Head of caudate nucleus (tissue), 42 donors: ENCODE data around the gene CLEC12A.
"Not testable (repeated sequence)": the region's sequence is repeated elsewhere in the genome, so short reads cannot be mapped to it uniquely, and the experiment has no call there.

ENCODE experiments used
- DNase-seq, 42 donors: peaks; one replicate each; pipeline versions ENCODE4 v3.0.0 to v3.0.0-alpha.2; 2020 to 2021; ENCODE audit warnings: mixed read lengths in 7 of 42
- intact Hi-C: fragments of 100-400 bp; cut with DNase I; formaldehyde crosslinking; loops from one replicate; pipeline ENCODE4 v1.15.0; 2022

CLEC12A gene

GRCh38 chr12:9971181-9971580 is at the start of gene CLEC12A:
CLEC12A (plus strand) TSS chr12:9971409; CDS start chr12:9971597, 188 bp downstream.
- intact Hi-C loops = no loop called here
- no peak for DNase-seq

DNA sequence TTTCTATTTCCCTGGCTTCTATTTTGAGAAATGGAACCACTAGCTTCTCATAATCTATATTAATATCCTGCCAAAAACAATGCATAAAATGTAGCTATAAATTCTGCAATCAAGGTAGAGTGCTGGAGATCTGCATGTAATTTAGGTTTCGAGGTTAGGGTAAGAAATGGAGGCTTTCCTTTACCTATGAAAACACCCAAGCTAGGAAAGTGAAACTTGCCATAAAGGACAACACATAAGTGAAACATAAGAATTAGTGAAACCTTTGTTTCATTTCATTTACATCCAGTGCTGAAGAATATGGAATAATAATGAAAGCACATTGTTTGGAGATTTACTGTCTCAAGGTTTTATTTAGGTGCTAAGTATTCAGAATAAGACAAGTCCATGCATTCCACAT is 48.8 kb upstream of the CLEC12A start:
- DNase-seq = no peak
- intact Hi-C loops = loop anchor here (10.0 kb wide), 1 partner anchor 108 kb away; no protein-coding TSS in a partner anchor

DNA sequence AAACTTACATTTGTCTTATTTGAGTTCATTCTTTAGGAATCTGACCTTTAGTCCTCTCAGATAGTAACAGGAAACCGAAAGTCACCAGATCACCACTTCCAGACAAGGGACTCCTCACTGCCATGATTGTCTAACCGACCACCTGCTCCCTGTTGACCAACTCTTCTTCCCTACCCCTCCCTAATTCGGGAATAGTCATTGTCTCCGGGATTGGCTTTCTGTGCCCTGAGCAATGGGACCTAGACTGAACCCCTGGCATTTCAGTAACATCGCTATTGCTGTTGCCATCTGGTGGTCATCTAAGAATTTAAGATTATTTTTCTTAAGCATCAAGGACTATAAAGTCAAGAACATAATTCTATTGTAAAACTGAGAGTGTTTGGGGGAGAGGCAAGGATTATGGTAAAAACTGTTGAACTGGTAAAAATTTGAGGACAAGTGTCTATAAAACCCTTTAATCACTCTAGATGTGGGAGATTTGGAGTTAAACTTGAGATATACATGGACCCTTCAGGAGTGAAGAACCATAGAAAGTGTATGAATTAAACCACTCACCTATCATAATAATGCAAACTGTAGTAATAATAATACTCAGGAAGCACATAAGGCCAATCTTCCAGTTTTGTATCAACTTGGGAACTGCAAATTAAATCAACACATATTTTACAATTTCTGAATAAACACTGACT is 45.4 kb upstream of the CLEC12A start:
- DNase-seq = peak in 14 of 42 donors; percentile 3 to 45 (median 15)
- intact Hi-C loops = loop anchor here (10.0 kb wide), 1 partner anchor 111 kb away; no protein-coding TSS in a partner anchor

- intact Hi-C loops = loop anchor here (10.0 kb wide), 1 partner anchor 112 kb away; no protein-coding TSS in a partner anchor
Measured at GRCh38 chr12:9926876-9927275, 44.3 kb upstream of the CLEC12A start.

GRCh38 chr12:9928607-9929006 is 42.6 kb upstream of the CLEC12A start:
- intact Hi-C loops = loop anchor here (10.0 kb wide), 1 partner anchor 114 kb away; no protein-coding TSS in a partner anchor
- no peak for DNase-seq

More at GRCh38 chr12:9926876-9927275, 44.3 kb upstream of the CLEC12A start:
- no peak for DNase-seq

- DNase-seq = no peak
- intact Hi-C loops = no loop called here
Measured at GRCh38 chr12:9931245-9931644, 40.0 kb upstream of the CLEC12A start.

DNA sequence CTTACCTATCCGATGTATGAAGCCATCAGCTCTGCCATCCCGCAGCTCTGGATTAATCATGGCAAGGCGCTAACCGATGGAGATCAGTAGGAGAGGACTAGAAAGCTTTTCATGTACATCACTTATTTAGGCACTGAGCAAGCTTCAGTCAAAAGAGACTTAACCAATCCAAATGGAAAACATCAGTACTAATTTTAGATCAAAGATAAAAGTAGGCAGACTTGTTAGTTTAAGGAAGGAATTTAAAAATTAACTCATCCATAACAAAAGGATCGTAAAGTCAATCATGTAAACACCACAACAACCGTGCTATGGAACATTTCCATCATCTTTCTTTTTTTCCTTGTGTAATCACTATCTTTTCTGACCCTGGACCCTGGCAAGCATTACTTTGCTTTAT is 38.9 kb upstream of the CLEC12A start, which contains the start of gene CLEC2A:
Gene CLEC2A, minus strand, starts transcription at position 101 of the 400 bp plus-strand sequence. Its CDS starts 41 bp downstream, at position 60.
- no peak for DNase-seq
- intact Hi-C loops = no loop called here

- intact Hi-C loops = no loop called here
- no peak for DNase-seq
Measured at GRCh38 chr12:9933958-9934357, 37.3 kb upstream of the CLEC12A start.

DNA sequence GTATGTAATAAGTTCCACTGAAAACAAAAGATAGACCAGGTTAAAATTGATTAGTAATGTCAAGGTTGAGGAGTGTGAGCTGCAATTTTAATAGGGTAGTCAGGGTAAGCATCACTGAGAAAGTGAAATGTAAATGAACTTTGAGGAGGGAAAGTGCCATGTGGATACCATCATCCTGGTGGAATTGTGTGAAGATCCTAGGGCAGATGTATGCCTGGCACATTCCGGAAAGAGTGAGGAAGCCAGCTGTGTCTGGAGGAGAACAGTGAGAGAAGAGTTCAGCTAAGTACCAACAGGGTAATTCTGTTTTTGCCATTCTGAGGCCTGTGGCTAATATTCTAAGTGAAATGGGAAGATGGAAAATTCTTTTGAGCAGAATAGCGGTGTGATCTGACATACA is 36.2 kb upstream of the CLEC12A start:
- intact Hi-C loops = no loop called here
- DNase-seq = no peak

DNA sequence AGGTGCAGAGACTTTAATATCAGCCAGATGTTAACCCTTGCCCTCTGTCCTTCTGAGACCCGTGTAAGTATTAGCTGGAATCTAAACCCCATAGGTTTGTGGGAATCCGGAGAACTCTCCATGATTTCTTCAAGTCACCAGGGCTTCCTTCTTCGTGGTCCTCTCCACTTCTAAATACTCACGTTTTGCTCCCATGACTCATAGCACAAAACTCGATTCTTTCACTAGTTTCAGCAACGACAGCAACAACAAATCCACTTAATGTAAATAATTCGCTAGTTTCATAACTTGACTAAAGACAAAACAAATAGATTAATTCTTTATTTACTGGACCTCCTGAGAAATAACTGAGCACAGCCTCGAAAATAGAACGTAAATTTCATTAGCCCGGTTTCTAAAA is 34.6 kb upstream of the CLEC12A start:
- DNase-seq = no peak
- intact Hi-C loops = no loop called here

GRCh38 chr12:9940375-9940774 is 30.8 kb upstream of the CLEC12A start:
- DNase-seq = peak in 1 of 42 donors; percentile 11
- intact Hi-C loops = no loop called here

GRCh38 chr12:9941838-9942237 is 29.4 kb upstream of the CLEC12A start:
- intact Hi-C loops = no loop called here
- no peak for DNase-seq

DNA sequence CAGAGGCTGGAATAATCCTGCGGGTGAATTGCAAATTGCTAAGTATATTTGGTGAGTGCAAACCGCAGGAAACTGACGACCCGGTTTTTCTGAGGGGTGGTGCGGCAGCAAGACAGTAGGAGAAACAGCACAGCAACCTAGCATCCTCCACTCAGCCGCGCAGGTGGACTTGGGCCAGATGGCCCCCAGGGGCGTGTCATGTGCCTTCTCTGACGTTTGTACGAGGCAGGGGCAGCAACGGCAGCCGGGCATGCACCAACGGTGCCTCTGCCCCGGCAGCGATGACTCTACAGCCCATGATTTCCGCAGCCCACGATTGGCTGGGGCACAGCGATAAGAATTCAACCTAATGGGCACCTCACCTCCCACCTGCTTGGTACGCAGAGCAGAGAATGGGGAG is 28.0 kb upstream of the CLEC12A start:
- intact Hi-C loops = no loop called here
- peak in 17 of 42 donors; percentile 3 to 75 (median 30) for DNase-seq

DNA sequence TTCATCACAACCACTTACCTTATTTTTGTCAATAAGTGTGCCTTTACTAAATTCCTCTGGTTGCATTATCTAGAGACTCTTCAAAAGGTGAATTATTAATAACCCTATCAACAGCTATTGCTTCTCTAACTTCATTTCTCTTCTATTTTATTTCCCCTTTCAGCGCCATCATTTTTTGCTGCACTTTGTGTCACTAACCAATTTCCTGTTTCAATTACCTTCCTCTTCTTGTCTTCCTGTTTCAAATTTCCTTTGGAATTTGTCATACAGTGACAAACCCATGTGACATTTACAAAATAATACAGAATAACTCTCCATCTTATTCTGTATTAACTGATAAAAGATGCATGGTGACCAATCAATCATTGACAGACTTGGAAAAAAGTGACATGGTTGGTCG is 26.8 kb upstream of the CLEC12A start:
- intact Hi-C loops = no loop called here
- no peak for DNase-seq

GRCh38 chr12:9947674-9948073 is 23.5 kb upstream of the CLEC12A start:
- no peak for DNase-seq
- intact Hi-C loops = no loop called here

GRCh38 chr12:9948606-9949296 is 22.5 kb upstream of the CLEC12A start:
- intact Hi-C loops = no loop called here
- DNase-seq = no peak

DNA sequence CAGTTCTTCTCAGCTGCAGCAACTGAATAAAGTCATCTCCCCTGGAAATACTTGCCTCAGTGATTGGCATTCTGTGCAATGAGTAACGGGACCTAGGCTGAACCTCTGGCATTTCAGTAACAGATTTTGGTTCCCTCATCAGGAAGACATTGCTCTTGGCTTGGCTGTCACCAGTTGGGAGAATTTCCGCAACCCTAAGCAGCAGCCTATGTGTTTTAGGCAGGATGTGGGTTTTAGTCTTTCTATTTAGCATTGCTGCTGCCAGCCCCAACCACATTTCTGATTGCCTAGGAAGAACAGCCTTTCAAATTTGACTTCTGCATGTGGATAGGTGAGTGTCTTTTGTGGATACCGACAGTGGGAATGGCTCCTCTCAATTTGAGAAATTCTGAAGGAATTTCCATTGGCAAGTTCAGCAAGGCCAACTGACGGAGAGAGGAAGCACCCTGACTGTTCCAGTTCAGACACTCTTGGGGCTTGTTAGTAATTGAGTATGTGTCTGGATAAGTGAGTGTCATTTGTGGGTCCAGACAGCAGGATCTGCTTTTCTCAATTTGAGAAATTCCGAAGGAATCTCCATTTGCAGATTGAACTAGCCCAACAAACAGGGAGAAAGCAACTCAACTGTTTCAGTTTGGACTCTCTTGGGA is 20.1 kb upstream of the CLEC12A start:
- DNase-seq = no peak
- intact Hi-C loops = no loop called here

- DNase-seq, intact Hi-C loops: not testable (repeated sequence)
Measured at GRCh38 chr12:9952954-9953729, 18.1 kb upstream of the CLEC12A start.

DNA sequence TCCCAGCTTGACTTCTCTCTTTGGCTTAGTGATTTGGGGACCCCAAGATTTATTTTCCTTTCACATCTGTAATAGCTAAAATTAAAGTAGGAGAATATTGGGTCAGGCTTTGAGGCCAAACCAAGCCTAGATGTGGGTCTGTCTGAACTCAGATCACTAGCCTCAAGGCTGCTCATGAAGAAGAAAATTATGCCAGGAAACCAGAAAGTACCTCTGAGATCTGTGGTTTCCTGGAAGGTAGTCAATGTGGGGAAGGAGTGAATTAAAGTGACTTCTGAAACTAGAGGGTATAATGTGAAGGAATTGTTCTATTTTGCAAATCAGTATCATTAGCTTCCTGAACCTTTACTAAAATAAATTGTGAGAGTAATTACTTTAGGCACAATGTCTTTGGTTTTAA is 13.4 kb upstream of the CLEC12A start:
- intact Hi-C loops = no loop called here
- no peak for DNase-seq
